ENCODE measurements around the gene CTDP1. TPM values are rescaled to one million over a fixed set of nuclear protein-coding genes. Genes with fewer than 3 reads are reported as not detected.

CTDP1 gene
- total RNA-seq, 2 experiments from 2014 or later = 69.0 to 79.6 TPM

GRCh38 chr18:79634186-79634585, 45.4 kb upstream of the CTDP1 start:
- Mint-ChIP-seq H3K9me3 (peaks cover 3% of the 10 kb centered on the region), H3K4me1 (ENCODE audit: low read depth) (no peaks in the 10 kb centered on the region), H3K36me3 (ENCODE audit: low read depth) (no peaks in the 10 kb centered on the region), H3K4me3 (no peak overlapping the region), H3K27ac (no peak overlapping the region), H3K27me3 (peaks cover 9% of the 10 kb centered on the region)
- no peak overlapping the region for H3K4me3 ChIP-seq (ENCODE audit: low read length)
- DNase-seq (no peak), ATAC-seq (ENCODE audit: poor library complexity) (no peak)
- TF ChIP-seq CTCF (IDR thresholded peaks at IDR 0.05) = no peak
- intact Hi-C loops (cut with DNase I, micrococcal nuclease) = no loop called here
- POLR2A ChIA-PET = no interaction called here
- CTCF ChIA-PET = interaction anchor here (1.0 kb wide), 1 partner anchor 16 kb away, joined by 3 read pairs; no protein-coding TSS in a partner anchor
- H3K36me3 ChIP-seq (ENCODE audit: insufficient read depth, low read length) = no peaks in the 10 kb centered on the region
- H3K27me3 ChIP-seq (ENCODE audit: control insufficient read depth in 1 of 2, insufficient read depth in 2 of 2, low read length in 2 of 2) = peaks cover 4 to 10% of the 10 kb centered on the region in 2 experiments
- no peaks in the 10 kb centered on the region for H3K4me1 ChIP-seq (ENCODE audit: insufficient read depth, low read length)
- peaks cover 0 to 19% of the 10 kb centered on the region in 2 experiments for H3K9me3 ChIP-seq (ENCODE audit: control insufficient read depth in 1 of 2, insufficient read depth in 1 of 2, low read length in 2 of 2)
- no peak overlapping the region for H3K27ac ChIP-seq (ENCODE audit: low read depth in 1 of 2, low read length in 2 of 2)

DNA sequence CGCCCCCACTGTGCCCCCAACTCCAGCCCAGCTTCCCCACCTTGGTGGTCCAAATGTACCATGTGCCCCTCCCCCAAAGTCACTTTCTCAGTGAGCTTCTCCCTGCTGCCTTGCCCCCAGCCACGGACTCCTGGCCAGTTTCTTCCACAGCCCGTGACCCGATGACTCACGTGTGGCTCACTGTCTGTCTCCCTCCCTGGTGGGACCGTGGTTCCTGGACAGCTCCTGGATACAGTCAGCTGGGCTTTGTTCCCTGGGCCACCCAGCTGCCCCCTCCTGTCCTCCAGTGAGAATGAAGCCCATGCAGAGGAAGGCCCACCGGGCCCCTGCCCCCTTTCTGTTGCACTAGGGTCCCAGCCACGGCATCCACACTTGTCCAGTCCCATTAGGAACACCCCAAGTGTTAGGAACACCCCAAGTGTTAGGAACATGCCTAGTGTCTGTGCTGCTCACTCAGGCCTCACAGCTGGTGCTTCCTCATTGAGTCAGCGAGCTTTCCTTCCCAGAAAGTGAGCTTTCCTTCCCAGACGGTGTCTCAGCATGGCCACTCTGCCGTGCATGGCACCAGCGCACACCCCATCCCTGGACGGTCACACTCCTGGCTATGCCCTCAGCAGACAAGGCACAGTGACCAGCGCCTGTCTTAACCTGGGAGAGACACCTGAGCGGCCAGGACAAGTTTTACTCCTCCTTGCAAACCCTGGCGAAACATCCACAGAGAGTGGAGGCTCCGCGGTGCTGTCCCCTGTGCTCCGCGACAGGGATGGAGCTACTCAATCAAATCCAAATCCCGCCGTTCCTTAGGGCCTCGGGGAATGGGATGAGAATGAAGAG, 44.8 kb upstream of the CTDP1 start:
- H3K9me3 Mint-ChIP-seq = peaks cover 3% of the 10 kb centered on the region
- Histone ChIP-seq H3K4me3 (ENCODE audit: low read length) (no peak overlapping the region), H3K27me3 (ENCODE audit: control insufficient read depth in 1 of 2, insufficient read depth in 2 of 2, low read length in 2 of 2) (peaks cover 4 to 16% of the 10 kb centered on the region in 2 experiments), H3K9me3 (ENCODE audit: control insufficient read depth in 1 of 2, insufficient read depth in 1 of 2, low read length in 2 of 2) (peaks cover 0 to 19% of the 10 kb centered on the region in 2 experiments), H3K27ac (ENCODE audit: low read depth in 1 of 2, low read length in 2 of 2) (no peak overlapping the region), H3K4me1 (ENCODE audit: insufficient read depth, low read length) (no peaks in the 10 kb centered on the region), H3K36me3 (ENCODE audit: insufficient read depth, low read length) (no peaks in the 10 kb centered on the region)
- no peak overlapping the region for H3K4me3 Mint-ChIP-seq
- H3K36me3 Mint-ChIP-seq (ENCODE audit: low read depth) = no peaks in the 10 kb centered on the region
- ATAC-seq (ENCODE audit: poor library complexity) (no peak), DNase-seq (no peak)
- H3K27ac Mint-ChIP-seq = no peak overlapping the region
- no peak for TF ChIP-seq CTCF (IDR thresholded peaks at IDR 0.05)
- no peaks in the 10 kb centered on the region for H3K4me1 Mint-ChIP-seq (ENCODE audit: low read depth)
- CTCF ChIA-PET = interaction anchor here (1.0 kb wide), 1 partner anchor 17 kb away, joined by 3 read pairs; no protein-coding TSS in a partner anchor
- peaks cover 15% of the 10 kb centered on the region for H3K27me3 Mint-ChIP-seq
- intact Hi-C loops (cut with DNase I, micrococcal nuclease) = no loop called here
- POLR2A ChIA-PET = no interaction called here

- ChIA-PET POLR2A (no interaction called here), CTCF (no interaction called here)
- DNase-seq (no peak), ATAC-seq (ENCODE audit: poor library complexity) (no peak)
- H3K9me3 ChIP-seq (ENCODE audit: control insufficient read depth in 1 of 2, insufficient read depth in 1 of 2, low read length in 2 of 2) = peaks cover 0 to 19% of the 10 kb centered on the region in 2 experiments
- Mint-ChIP-seq H3K9me3 (peaks cover 3% of the 10 kb centered on the region), H3K4me1 (ENCODE audit: low read depth) (no peaks in the 10 kb centered on the region), H3K27ac (no peak overlapping the region), H3K27me3 (peaks cover 20% of the 10 kb centered on the region), H3K36me3 (ENCODE audit: low read depth) (no peaks in the 10 kb centered on the region), H3K4me3 (no peak overlapping the region)
- H3K27me3 ChIP-seq (ENCODE audit: control insufficient read depth in 1 of 2, insufficient read depth in 2 of 2, low read length in 2 of 2) = peaks cover 4 to 16% of the 10 kb centered on the region in 2 experiments
- H3K4me3 ChIP-seq (ENCODE audit: low read length) = no peak overlapping the region
- H3K4me1 ChIP-seq (ENCODE audit: insufficient read depth, low read length) = no peaks in the 10 kb centered on the region
- no peaks in the 10 kb centered on the region for H3K36me3 ChIP-seq (ENCODE audit: insufficient read depth, low read length)
- H3K27ac ChIP-seq (ENCODE audit: low read depth in 1 of 2, low read length in 2 of 2) = no peak overlapping the region
- no peak for TF ChIP-seq CTCF (IDR thresholded peaks at IDR 0.05)
- intact Hi-C loops (cut with DNase I, micrococcal nuclease) = no loop called here
These were observed 44.2 kb upstream of the CTDP1 start for GRCh38 chr18:79635427-79635726.
